ENCODE data around the gene INAFM2. TPM values are rescaled to one million over a fixed set of nuclear protein-coding genes. Genes with fewer than 3 reads are reported as not detected.

Gene INAFM2
- polyA plus RNA-seq, 3 donors = 5.1 to 19.6 (median 8.3) TPM

DNA sequence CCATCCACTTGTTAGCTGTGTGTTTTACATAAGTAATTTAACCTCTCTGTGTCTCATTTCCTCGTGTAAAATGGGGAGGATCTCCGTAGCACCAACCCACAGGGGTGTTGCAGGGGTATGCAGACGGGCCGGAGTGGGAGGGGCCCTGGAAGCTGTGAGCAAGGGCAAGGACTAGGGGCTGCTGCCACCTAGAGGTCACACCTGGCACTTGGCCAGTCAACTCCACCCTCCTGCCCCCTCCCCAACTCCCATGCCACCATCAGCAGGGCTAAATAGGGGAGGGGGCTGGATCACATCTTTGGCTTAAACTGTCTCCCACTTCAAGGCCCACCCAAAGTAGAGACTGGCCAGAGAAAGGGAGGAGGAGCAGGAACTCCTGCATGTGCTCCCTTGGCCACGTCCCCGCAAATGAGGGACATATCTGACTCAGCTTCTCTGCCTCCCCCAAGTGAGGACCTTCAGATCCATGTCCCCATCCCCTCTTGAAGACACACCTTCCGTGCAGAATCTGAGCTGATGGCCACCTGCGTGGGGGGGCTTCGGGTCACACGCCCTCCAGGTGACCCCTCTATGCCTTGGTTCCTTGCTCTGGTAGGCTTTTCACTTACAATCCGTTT lies 14.7 kb downstream of the INAFM2 start:
- DNase-seq = peak; percentile 78 to 81 (median 80)
- Histone ChIP-seq H3K79me2 (ENCODE audit: insufficient read depth, low read length) (no peaks in the 10 kb centered on the region), H3K4me1 (ENCODE audit: control insufficient read depth in 1 of 2, insufficient read depth in 2 of 2, low read length in 2 of 2) (peaks cover 81 to 89% of the 10 kb centered on the region in 2 donors), H3K9ac (ENCODE audit: insufficient read depth, low read length, poor library complexity, severe bottlenecking) (no peak overlapping the region), H4K20me1 (ENCODE audit: insufficient read depth, low read length) (no peaks in the 10 kb centered on the region), H3K27ac (ENCODE audit: low read depth in 1 of 2, low read length in 2 of 2) (no peak overlapping the region), H3K36me3 (replicated peaks in 1 of 2; ENCODE audit: control insufficient read depth in 1 of 2, insufficient read depth in 2 of 2, low read length in 2 of 2) (no peaks in the 10 kb centered on the region), H3K9me3 (replicated peaks in 1 of 2; ENCODE audit: control insufficient read depth in 1 of 2, insufficient read depth in 1 of 2, low read length in 2 of 2) (no peaks in the 10 kb centered on the region), H3K27me3 (ENCODE audit: control insufficient read depth in 2 of 2, insufficient read depth in 2 of 2, low read length in 2 of 2) (no peaks in the 10 kb centered on the region), H2AFZ (ENCODE audit: insufficient read depth, low read depth, low read length, poor library complexity, severe bottlenecking) (no peak overlapping the region), H3K4me2 (replicated peaks; ENCODE audit: extremely low read depth, low read length, poor library complexity, severe bottlenecking) (peak overlapping the region; percentile 51), H3K4me3 (replicated peaks in 1 of 3; ENCODE audit: low read depth in 2 of 3, low read length in 3 of 3) (peak overlapping the region in 1 of 3 experiments; percentile 32)
- H3K4me3 Mint-ChIP-seq = peak overlapping the region in 1 of 2 donors; percentile 76
- peaks cover 0 to 2% (median 0%) of the 10 kb centered on the region in 7 donors for H3K9me3 Mint-ChIP-seq
- H3K27ac Mint-ChIP-seq = peak overlapping the region in 2 of 7 donors; percentile 25 to 71
- TF ChIP-seq CTCF (IDR thresholded peaks at IDR 0.05) = peak; percentile 95
- intact Hi-C loops (cut with micrococcal nuclease) = loop anchor here (2.0 to 5.0 kb wide), 3 partner anchors 13 to 61 kb away; partner anchors contain the start of gene ANKRD63 (in 1 of the 2)
- WGBS (ENCODE audit: insufficient coverage) = no CpG with 5 or more reads among the region's 11 CpGs
- H3K36me3 Mint-ChIP-seq = no peaks in the 10 kb centered on the region
- H3K4me1 Mint-ChIP-seq = peaks cover 72% of the 10 kb centered on the region
- H3K27me3 Mint-ChIP-seq (ENCODE audit: low read depth in 3 of 3) = peaks cover 0 to 5% (median 2%) of the 10 kb centered on the region in 3 donors

DNA sequence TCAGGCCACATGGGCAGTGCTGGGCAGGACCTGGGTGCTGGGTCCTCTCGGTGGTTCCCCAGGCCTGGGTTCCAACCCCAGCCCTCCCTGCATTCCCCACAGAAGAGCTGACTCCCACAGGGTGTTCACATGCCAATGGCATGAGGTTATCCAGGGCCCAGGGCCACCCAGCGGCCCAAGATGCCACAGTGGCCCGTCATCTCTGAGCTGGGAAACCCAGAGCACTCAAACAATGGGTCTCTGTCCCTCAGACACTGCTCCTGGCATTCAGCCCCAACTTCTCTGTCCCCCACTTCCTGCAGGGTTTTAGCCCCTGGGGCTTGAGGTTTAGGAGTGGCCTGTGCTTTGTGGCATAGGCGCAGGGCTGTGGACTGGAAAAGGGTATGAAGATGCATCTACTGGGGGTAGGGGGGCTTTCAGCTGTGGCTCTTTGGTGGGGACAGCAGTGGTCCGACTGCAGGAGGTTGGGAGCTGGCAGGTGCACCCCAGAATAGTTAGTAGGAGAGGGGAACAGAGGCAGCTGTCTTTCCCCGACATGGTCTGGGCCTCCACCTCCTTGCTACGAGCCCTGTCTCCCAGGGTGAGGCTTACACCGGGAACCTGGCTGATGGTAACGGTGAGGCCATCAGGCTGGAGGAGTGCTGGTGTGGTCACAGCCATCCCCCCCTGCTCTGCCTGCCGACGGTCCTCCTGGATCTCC lies 15.6 kb downstream of the INAFM2 start:
- 92% methylated on average over 8 of the region's 11 CpGs for WGBS (ENCODE audit: insufficient coverage)
- no peaks in the 10 kb centered on the region for H3K9me3 ChIP-seq (replicated peaks in 1 of 2; ENCODE audit: control insufficient read depth in 1 of 2, insufficient read depth in 1 of 2, low read length in 2 of 2)
- H3K27ac ChIP-seq (ENCODE audit: low read depth in 1 of 2, low read length in 2 of 2) = no peak overlapping the region
- no peak for TF ChIP-seq CTCF (IDR thresholded peaks at IDR 0.05)
- Mint-ChIP-seq H3K27ac (peak overlapping the region in 3 of 7 donors; percentile 5 to 50 (median 48)), H3K4me1 (peaks cover 70% of the 10 kb centered on the region), H3K27me3 (ENCODE audit: low read depth in 3 of 3) (peaks cover 0 to 6% (median 2%) of the 10 kb centered on the region in 3 donors), H3K36me3 (no peaks in the 10 kb centered on the region), H3K9me3 (peaks cover 0 to 2% (median 0%) of the 10 kb centered on the region in 7 donors), H3K4me3 (no peak overlapping the region)
- peaks cover 81 to 89% of the 10 kb centered on the region in 2 donors for H3K4me1 ChIP-seq (ENCODE audit: control insufficient read depth in 1 of 2, insufficient read depth in 2 of 2, low read length in 2 of 2)
- H3K79me2 ChIP-seq (ENCODE audit: insufficient read depth, low read length) = no peaks in the 10 kb centered on the region
- H2AFZ ChIP-seq (ENCODE audit: insufficient read depth, low read depth, low read length, poor library complexity, severe bottlenecking) = no peak overlapping the region
- H3K27me3 ChIP-seq (ENCODE audit: control insufficient read depth in 2 of 2, insufficient read depth in 2 of 2, low read length in 2 of 2) = no peaks in the 10 kb centered on the region
- H3K36me3 ChIP-seq (replicated peaks in 1 of 2; ENCODE audit: control insufficient read depth in 1 of 2, insufficient read depth in 2 of 2, low read length in 2 of 2) = no peaks in the 10 kb centered on the region
- H3K4me2 ChIP-seq (replicated peaks; ENCODE audit: extremely low read depth, low read length, poor library complexity, severe bottlenecking) = no peak overlapping the region
- no peak overlapping the region for H3K4me3 ChIP-seq (replicated peaks in 1 of 3; ENCODE audit: low read depth in 2 of 3, low read length in 3 of 3)
- DNase-seq = no peak
- H3K9ac ChIP-seq (ENCODE audit: insufficient read depth, low read length, poor library complexity, severe bottlenecking) = no peak overlapping the region
- no peaks in the 10 kb centered on the region for H4K20me1 ChIP-seq (ENCODE audit: insufficient read depth, low read length)
- intact Hi-C loops (cut with micrococcal nuclease) = loop anchor here (2.0 to 5.0 kb wide), 3 partner anchors 14 to 62 kb away; partner anchors contain the start of gene ANKRD63 (in 1 of the 2)

Data from CD14-positive monocyte (primary cell).